Keratinocyte (primary cell): ENCODE results near the gene MAB21L2.

Experiments used
- EZH2 ChIP-seq: IDR thresholded peaks from one replicate; pipeline ENCODE4 v1.6.1; 2012; ENCODE audit warnings: inconsistent platforms, mild to moderate bottlenecking, low read length, moderate library complexity
- TF ChIP-seq, protein P1 (sequence below), 3 experiments: IDR thresholded peaks in 1 of 3; conservative IDR thresholded peaks in 1 of 3; optimal IDR thresholded peaks in 1 of 3; 2 replicates in 2 of 3; 3 replicates in 1 of 3; pipeline versions ENCODE3 to v1.5.1; 2011; ENCODE audit warnings: low read length in 3 of 3, mild to moderate bottlenecking in 3 of 3, moderate library complexity in 2 of 3, control low read depth in 1 of 3, inconsistent platforms in 1 of 3; ENCODE audit not compliant: insufficient read depth in 2 of 3; ENCODE audit errors: extremely low read depth in 1 of 3

DNA sequence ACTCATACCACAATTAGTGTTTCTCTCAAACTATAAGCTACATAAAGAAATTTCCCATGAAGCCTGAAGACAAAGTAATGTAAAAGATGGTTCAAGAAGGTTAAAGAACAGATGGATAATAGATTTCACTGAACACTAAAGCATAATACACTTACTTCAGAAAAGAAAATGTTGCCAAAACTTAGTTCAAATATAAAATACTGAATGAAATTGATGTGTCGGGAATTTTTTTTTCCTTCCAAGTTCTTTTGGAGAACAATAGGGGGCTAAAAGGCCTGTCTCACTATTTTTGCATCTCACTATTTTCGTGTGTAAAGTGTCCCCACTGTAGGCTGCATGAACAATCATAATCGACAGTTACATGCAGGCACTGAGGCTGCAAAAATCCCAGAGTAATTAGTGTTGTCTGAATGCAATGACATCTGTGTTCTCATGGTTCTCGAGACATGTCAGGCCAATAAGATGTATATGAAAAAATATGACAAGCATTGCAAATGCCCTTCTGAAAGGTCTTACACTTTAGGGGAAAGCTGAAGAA lies 11.9 kb upstream of the MAB21L2 start:
- TF ChIP-seq, protein P1, sequence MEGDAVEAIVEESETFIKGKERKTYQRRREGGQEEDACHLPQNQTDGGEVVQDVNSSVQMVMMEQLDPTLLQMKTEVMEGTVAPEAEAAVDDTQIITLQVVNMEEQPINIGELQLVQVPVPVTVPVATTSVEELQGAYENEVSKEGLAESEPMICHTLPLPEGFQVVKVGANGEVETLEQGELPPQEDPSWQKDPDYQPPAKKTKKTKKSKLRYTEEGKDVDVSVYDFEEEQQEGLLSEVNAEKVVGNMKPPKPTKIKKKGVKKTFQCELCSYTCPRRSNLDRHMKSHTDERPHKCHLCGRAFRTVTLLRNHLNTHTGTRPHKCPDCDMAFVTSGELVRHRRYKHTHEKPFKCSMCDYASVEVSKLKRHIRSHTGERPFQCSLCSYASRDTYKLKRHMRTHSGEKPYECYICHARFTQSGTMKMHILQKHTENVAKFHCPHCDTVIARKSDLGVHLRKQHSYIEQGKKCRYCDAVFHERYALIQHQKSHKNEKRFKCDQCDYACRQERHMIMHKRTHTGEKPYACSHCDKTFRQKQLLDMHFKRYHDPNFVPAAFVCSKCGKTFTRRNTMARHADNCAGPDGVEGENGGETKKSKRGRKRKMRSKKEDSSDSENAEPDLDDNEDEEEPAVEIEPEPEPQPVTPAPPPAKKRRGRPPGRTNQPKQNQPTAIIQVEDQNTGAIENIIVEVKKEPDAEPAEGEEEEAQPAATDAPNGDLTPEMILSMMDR (optimal IDR thresholded peaks at IDR 0.05 in 1 of 3, IDR thresholded peaks at IDR 0.05 in 1 of 3, conservative IDR thresholded peaks at IDR 0.05 in 1 of 3; ENCODE audit: extremely low read depth in 1 of 3, insufficient read depth in 2 of 3, low read length in 3 of 3): no peak
- TF ChIP-seq EZH2: no peak
